HG02759 (cell line): ENCODE data around the gene TMPRSS11A.

Experiments
- ATAC-seq: cut with Tn5 transposase; IDR thresholded peaks from one replicate; pipeline ENCODE4 v1.9.1; 2021; ENCODE audit warnings: mild to moderate bottlenecking, moderate library complexity; ENCODE audit not compliant: unreplicated experiment

Gene TMPRSS11A

DNA sequence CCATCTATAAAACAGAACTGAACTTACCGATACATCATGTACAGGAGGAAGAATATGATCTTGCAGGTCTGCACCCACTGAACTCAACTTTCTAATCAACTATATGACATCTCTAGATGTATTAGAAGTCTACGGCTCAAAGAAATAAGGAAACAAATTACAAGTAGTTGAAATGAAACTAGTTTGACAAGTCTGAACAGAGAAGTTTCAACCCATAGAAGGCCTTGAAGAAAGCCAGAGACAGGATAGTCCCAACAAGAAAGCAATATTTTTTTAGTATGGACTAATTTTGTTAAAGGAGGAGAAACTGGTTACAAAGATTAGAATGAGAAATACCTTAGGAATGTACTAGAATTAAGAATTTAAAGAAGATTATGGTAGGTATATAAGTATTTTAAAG lies at the start of gene TMPRSS11A:
Gene TMPRSS11A (minus strand): TSS at position 138 of the 400 bp plus-strand sequence. CDS start 100 bp downstream, at position 38.
- no peak for ATAC-seq

- no peak for ATAC-seq
These were observed 48.4 kb upstream of the TMPRSS11A start for GRCh38 chr4:68011684-68012083.

GRCh38 chr4:68002906-68003305 lies 39.6 kb upstream of the TMPRSS11A start:
- no peak for ATAC-seq

DNA sequence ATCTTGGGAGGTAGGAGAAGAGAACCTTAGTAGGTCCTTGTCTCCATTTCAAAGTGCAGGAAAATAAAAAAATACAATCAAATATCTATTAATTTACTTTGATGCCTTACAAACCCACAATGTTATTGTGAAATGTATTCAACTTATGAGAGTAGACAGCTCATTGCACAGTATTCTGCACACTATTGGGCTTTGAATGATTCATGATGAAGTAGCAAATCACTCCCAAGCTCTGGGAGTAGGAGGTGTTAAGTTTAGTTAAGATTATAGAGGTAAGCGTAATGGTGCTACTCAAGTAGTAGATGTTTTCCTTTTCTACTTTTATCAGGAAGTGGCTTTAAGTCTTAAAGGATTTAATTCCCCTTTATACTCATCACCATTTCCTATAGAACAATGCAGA lies 32.8 kb upstream of the TMPRSS11A start:
- no peak for ATAC-seq

- ATAC-seq = no peak
These were observed 25.7 kb upstream of the TMPRSS11A start for GRCh38 chr4:67988991-67989390.

DNA sequence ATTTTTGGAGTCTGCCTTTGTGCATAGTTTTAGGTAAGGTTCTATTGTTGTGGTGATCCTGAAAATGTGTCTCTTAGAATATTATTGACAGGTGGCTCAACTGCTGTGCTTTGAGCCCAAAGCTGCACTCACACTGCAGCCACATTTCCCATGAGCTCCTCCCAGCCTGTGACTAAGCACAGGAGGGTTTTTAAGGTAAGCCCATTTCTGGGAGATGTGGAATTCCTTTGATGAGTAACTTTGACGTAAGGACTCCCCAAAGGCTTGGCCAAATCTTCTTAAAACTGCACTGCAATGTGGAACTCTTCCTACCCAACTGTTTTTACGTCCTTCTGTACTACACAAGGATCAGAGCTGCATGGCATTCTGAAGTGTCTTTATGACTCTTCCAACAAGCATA lies 20.0 kb upstream of the TMPRSS11A start:
- no peak for ATAC-seq

DNA sequence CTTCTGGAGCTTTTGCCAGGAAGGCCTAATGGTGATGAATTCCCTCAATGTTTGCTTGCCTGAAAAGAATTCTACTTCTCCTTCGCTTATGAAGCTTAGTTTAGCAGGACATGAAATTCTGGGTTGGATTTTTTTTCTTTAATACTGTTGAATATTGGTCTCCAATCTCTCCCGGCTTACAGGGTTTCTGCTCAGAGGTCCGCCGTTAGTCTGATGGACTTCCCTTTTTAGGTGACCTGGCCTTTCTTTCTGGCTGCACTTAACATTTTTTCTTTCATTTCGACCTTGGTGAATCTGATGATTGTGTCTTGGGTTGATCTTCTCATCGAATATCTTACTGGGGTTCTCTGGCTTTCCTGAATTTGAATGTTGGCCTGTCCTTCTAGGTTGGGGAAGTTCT lies 17.2 kb upstream of the TMPRSS11A start:
- no peak for ATAC-seq

DNA sequence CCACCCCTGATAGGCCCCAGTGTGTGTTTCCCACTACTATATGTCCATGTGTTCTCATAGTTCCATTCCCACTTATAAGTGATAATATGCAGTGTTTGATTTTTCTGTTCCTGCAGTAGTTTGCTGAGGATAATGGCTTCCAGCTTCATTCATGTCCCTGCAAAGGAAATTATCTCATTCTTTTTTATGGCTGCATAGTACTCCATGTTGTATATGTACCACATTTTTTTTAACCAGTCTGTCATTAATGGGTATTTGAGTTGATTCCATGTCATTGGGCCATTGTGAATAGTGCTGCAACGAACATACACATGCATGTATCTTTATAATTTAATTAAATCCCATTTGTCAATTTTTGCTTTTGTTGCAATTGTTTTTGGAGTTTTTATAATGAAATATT lies 10.3 kb upstream of the TMPRSS11A start:
- no peak for ATAC-seq

- ATAC-seq = no peak
These were observed 8.4 kb downstream of the TMPRSS11A start for GRCh38 chr4:67954890-67955289.

DNA sequence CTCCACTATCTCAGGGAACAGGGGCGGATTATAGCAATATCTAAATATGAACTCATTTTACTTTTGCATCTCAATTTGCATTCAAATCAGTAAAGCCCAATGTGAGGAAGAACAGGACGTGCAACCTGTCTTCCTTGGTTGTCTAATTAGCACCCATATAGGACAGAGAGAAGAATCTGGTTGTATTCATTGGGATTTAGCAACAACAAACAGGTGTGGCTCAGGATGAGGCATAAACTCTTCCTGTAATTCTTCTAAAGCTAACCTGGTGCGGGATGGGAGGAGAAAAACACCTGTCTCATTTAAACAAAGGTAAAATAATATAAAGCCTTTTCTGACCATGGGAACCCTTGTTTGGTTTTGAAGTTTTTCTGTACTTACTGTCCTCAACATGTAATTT lies 22.2 kb downstream of the TMPRSS11A start:
- no peak for ATAC-seq

DNA sequence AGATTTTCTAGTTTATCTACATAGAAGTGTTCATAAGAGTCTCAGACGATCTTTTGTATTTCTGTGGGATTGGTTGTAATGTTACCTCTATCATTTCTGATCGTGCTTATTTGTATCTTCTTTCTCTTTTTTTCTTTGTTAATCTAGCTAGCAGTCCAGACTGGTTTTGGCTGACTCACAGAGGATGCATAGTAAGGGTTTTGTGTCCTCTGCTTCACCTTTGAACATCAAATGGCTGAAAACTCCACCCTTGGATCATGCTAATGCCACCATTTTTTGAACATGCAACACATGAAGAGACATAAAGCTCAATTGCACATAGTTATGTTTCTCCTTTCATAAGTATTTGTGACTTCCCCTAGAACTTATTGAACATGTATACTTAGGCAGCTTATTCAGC lies 22.8 kb downstream of the TMPRSS11A start:
- no peak for ATAC-seq

- no peak for ATAC-seq
These were observed 24.1 kb downstream of the TMPRSS11A start for GRCh38 chr4:67939195-67939594.

DNA sequence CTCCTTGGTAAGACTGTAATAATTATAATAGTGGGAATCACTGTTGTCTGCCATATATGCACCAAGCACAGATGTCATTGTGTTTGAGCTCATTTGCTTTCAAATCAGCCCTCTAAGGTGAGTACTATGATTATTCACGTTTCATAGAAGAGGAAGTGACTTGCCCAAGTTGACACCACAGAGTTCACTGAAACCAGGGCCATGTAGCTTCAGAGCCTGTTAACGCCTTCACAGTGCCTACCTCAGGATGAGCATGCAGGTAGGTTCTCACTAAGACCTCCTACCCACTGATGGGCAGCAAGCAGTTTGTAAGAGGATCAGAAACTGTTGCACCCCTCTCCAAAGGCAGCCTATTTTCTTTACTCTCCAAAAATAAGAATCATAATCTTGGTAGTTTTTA lies 27.4 kb downstream of the TMPRSS11A start:
- no peak for ATAC-seq

DNA sequence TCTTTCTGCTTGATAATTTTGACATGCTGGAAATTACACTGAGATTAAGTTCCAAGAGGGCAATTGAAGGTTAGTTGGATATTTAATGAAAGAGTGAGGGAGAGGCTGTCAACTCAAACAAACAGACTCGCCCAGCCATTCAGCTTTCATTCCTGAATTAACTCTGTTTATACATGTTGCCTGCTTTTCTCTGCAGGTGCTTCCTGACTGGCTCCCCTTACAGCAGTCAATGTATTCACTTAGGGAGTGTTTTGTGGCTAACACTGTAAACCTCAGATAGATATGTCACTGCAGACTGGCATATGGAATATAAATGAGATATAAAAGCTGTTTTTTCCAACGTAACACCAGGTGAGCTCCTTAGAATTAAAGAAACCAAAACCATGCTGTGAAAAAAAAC lies 28.7 kb downstream of the TMPRSS11A start:
- no peak for ATAC-seq

- ATAC-seq = no peak
These were observed 29.5 kb downstream of the TMPRSS11A start for GRCh38 chr4:67933755-67934154.

DNA sequence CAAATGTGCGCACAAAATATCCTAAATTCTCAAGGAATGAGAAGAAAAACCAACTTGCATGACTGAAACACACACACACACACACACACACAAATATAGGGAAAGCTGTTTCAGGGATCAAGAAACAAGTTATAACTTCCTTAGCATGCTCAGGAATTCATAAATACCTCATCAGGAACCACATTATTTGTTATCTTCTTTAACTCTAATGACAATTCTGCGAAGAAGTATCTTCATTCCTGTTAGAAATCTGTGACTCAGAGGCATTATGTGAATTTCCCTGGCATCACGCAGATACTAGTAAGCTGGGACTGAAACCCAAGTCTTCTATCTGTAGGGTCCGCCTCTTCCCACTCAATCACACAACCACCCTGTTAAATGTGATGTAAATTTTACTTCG lies 30.3 kb downstream of the TMPRSS11A start:
- ATAC-seq = no peak

GRCh38 chr4:67931256-67931655 lies 32.0 kb downstream of the TMPRSS11A start:
- ATAC-seq = no peak

GRCh38 chr4:67929426-67929825 lies 33.9 kb downstream of the TMPRSS11A start:
- no peak for ATAC-seq

DNA sequence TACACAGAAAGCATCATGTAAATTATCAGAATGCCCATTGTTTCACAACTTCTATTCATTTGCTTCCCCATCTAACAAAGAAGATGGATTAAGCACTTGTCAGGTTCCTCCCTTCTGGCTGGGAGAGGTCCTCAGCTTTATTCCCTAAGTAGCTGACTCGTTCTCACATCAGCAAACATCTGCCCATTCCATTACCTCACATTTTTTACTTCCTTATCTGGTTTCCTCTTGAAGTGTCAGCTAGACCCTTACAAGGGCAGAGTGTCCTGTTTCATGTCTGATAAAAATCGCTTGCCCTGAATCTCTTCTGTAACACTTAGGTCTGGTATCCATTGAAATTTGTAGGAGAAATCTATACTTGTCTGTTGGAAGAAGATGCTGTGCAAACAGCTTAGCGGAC lies 34.7 kb downstream of the TMPRSS11A start:
- ATAC-seq = no peak

- ATAC-seq = no peak
These were observed 36.0 kb downstream of the TMPRSS11A start for GRCh38 chr4:67927251-67927650.

DNA sequence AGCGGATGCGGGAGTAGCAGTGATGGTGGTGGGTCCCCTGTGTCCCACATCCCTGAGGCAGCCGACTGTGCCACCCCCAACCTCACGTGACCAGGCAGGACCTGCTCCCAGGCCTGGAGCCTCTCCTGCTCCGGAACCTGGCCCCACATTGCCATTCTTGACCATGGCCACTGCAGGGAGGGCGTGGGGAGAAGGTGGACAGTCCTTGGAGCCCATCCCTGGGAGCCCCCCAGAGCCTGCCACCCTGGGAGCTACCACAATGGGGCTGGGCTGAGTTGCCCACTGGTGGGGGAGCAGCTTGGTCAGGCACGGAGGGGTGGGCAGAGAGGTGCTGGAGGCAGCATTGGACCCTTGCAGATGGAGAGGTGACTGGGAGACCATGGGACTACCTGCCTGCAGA lies 36.8 kb downstream of the TMPRSS11A start:
- no peak for ATAC-seq

DNA sequence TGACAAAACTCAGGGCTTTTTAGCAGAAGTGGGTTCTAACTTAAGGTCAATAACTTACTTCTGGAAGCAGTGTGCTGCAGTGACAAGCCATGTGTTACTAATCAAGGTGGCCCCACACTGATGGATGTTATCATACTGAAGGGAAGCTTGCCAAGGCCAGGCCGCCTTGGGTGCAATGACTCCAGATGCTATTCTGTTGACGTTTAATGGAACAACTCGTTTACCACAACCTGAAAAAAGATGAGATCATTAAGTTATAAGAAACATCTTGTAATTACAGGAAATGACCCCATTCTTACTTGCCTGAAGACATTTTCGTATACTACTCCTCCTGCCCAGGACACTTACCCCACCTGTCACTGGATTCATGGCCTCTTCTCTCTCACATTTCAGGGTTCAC lies 40.6 kb downstream of the TMPRSS11A start:
- ATAC-seq = no peak

GRCh38 chr4:67918428-67918827 lies 44.9 kb downstream of the TMPRSS11A start:
- no peak for ATAC-seq
